Dendritic cell treated with granulocyte-macrophage colony-stimulating factor and Interleukin-4, amounts not matched to agents 40 ng/mL and 50 ng/mL, for 4 days (primary cell): ENCODE measurements around the gene UVRAG.
"Not testable (repeated sequence)": the region's sequence is repeated elsewhere in the genome, so short reads cannot be mapped to it uniquely, and the experiment has no call there.

Experiments used
- H3K27ac Mint-ChIP-seq: one replicate; pipeline ENCODE4 v1.8.0; 2022; ENCODE audit warnings: mild to moderate bottlenecking, mixed read lengths
- H3K27me3 Mint-ChIP-seq: one replicate; pipeline ENCODE4 v1.8.0; 2022; ENCODE audit warnings: mild to moderate bottlenecking, mixed read lengths
- H3K36me3 Mint-ChIP-seq: one replicate; pipeline ENCODE4 v1.8.0; 2022; ENCODE audit warnings: low read depth, mixed read lengths
- H3K4me1 Mint-ChIP-seq: one replicate; pipeline ENCODE4 v1.8.0; 2022; ENCODE audit warnings: low read depth, mixed read lengths
- H3K4me3 Mint-ChIP-seq: one replicate; pipeline ENCODE4 v1.8.0; 2022; ENCODE audit warnings: mild to moderate bottlenecking, moderate library complexity, mixed read lengths
- H3K9me3 Mint-ChIP-seq: one replicate; pipeline ENCODE4 v1.8.0; 2022; ENCODE audit warnings: mixed read lengths
- intact Hi-C: fragments of 100-400 bp; cut with micrococcal nuclease; formaldehyde crosslinking; loops from one replicate; pipeline ENCODE4 v1.15.0; 2022

UVRAG gene

GRCh38 chr11:75949023-75949672 is 134.1 kb downstream of the UVRAG start:
- peaks cover 42% of the 10 kb centered on the region for H3K4me1 Mint-ChIP-seq
- H3K36me3 Mint-ChIP-seq, result peaks cover 15% of the 10 kb centered on the region
- no peak overlapping the region for H3K27ac Mint-ChIP-seq
- no peaks in the 10 kb centered on the region for H3K9me3 Mint-ChIP-seq
- H3K27me3 Mint-ChIP-seq, result no peaks in the 10 kb centered on the region
- H3K4me3 Mint-ChIP-seq, result no peak overlapping the region
- intact Hi-C loops, result no loop called here

- no peak overlapping the region for H3K27ac Mint-ChIP-seq
- H3K27me3 Mint-ChIP-seq, result no peaks in the 10 kb centered on the region
- peaks cover 37% of the 10 kb centered on the region for H3K4me1 Mint-ChIP-seq
Measured at GRCh38 chr11:75950141-75950540, 135.1 kb downstream of the UVRAG start.

GRCh38 chr11:75954039-75954438 is 139.0 kb downstream of the UVRAG start:
- H3K4me1 Mint-ChIP-seq, result peaks cover 16% of the 10 kb centered on the region
- no peak overlapping the region for H3K27ac Mint-ChIP-seq
- no peaks in the 10 kb centered on the region for H3K9me3 Mint-ChIP-seq
- no peak overlapping the region for H3K4me3 Mint-ChIP-seq
- intact Hi-C loops, result no loop called here
- no peaks in the 10 kb centered on the region for H3K27me3 Mint-ChIP-seq
- peaks cover 29% of the 10 kb centered on the region for H3K36me3 Mint-ChIP-seq

More at GRCh38 chr11:75950141-75950540, 135.1 kb downstream of the UVRAG start:
- Mint-ChIP-seq H3K36me3 (peaks cover 22% of the 10 kb centered on the region), H3K4me3 (no peak overlapping the region), H3K9me3 (no peaks in the 10 kb centered on the region)
- intact Hi-C loops, result no loop called here

- H3K36me3 Mint-ChIP-seq, result peaks cover 29% of the 10 kb centered on the region
- H3K4me3 Mint-ChIP-seq, result no peak overlapping the region
- no peaks in the 10 kb centered on the region for H3K9me3 Mint-ChIP-seq
- no peak overlapping the region for H3K27ac Mint-ChIP-seq
- no peaks in the 10 kb centered on the region for H3K27me3 Mint-ChIP-seq
- intact Hi-C loops, result no loop called here
- H3K4me1 Mint-ChIP-seq, result peaks cover 19% of the 10 kb centered on the region
Measured at GRCh38 chr11:75955443-75955842, 140.4 kb downstream of the UVRAG start.

- Mint-ChIP-seq H3K36me3 (peaks cover 28% of the 10 kb centered on the region), H3K27ac (no peak overlapping the region)
- intact Hi-C loops, result no loop called here
Measured at GRCh38 chr11:75959540-75959939, 144.5 kb downstream of the UVRAG start.

GRCh38 chr11:75964071-75964470 is 149.1 kb downstream of the UVRAG start:
- Mint-ChIP-seq H3K9me3 (no peaks in the 10 kb centered on the region), H3K4me3 (no peak overlapping the region), H3K27me3 (no peaks in the 10 kb centered on the region), H3K36me3 (peaks cover 26% of the 10 kb centered on the region), H3K4me1 (peaks cover 22% of the 10 kb centered on the region), H3K27ac (no peak overlapping the region)
- intact Hi-C loops, result no loop called here

More at GRCh38 chr11:75959540-75959939, 144.5 kb downstream of the UVRAG start:
- Mint-ChIP-seq H3K27me3 (no peaks in the 10 kb centered on the region), H3K9me3 (no peaks in the 10 kb centered on the region), H3K4me3 (no peak overlapping the region), H3K4me1 (peaks cover 5% of the 10 kb centered on the region)

- H3K4me1 Mint-ChIP-seq, result peaks cover 27% of the 10 kb centered on the region
Measured at GRCh38 chr11:75966537-75967287, 151.7 kb downstream of the UVRAG start.

GRCh38 chr11:75968021-75968625 is 153.1 kb downstream of the UVRAG start:
- H3K4me1 Mint-ChIP-seq, result peaks cover 32% of the 10 kb centered on the region
- H3K27ac Mint-ChIP-seq, result no peak overlapping the region
- H3K4me3 Mint-ChIP-seq, result no peak overlapping the region
- intact Hi-C loops, result no loop called here
- no peaks in the 10 kb centered on the region for H3K27me3 Mint-ChIP-seq
- peaks cover 43% of the 10 kb centered on the region for H3K36me3 Mint-ChIP-seq
- peaks cover 11% of the 10 kb centered on the region for H3K9me3 Mint-ChIP-seq

More at GRCh38 chr11:75966537-75967287, 151.7 kb downstream of the UVRAG start:
- intact Hi-C loops, result no loop called here
- Mint-ChIP-seq H3K9me3 (no peaks in the 10 kb centered on the region), H3K36me3 (peaks cover 41% of the 10 kb centered on the region), H3K4me3 (peak overlapping the region; percentile 4), H3K27ac (peak overlapping the region; percentile 56), H3K27me3 (no peaks in the 10 kb centered on the region)

- H3K27me3 Mint-ChIP-seq, result no peaks in the 10 kb centered on the region
- peaks cover 17% of the 10 kb centered on the region for H3K9me3 Mint-ChIP-seq
- H3K27ac Mint-ChIP-seq, result no peak overlapping the region
- peaks cover 34% of the 10 kb centered on the region for H3K4me1 Mint-ChIP-seq
- H3K4me3 Mint-ChIP-seq, result no peak overlapping the region
- intact Hi-C loops, result no loop called here
- peaks cover 43% of the 10 kb centered on the region for H3K36me3 Mint-ChIP-seq
Measured at GRCh38 chr11:75969626-75970308, 154.8 kb downstream of the UVRAG start.

GRCh38 chr11:75973710-75974109 is 158.7 kb downstream of the UVRAG start:
- H3K27ac Mint-ChIP-seq, H3K4me3 Mint-ChIP-seq, intact Hi-C loops, H3K27me3 Mint-ChIP-seq: not testable (repeated sequence)
- H3K36me3 Mint-ChIP-seq, result peaks cover 47% of the 10 kb centered on the region
- peaks cover 50% of the 10 kb centered on the region for H3K4me1 Mint-ChIP-seq
- H3K9me3 Mint-ChIP-seq, result peaks cover 17% of the 10 kb centered on the region

- H3K27ac Mint-ChIP-seq, H3K4me3 Mint-ChIP-seq, H3K9me3 Mint-ChIP-seq, intact Hi-C loops, H3K27me3 Mint-ChIP-seq: not testable (repeated sequence)
- H3K36me3 Mint-ChIP-seq, result peaks cover 55% of the 10 kb centered on the region
- H3K4me1 Mint-ChIP-seq, result peaks cover 49% of the 10 kb centered on the region
Measured at GRCh38 chr11:75979075-75979474, 164.1 kb downstream of the UVRAG start.

- H3K27me3 Mint-ChIP-seq, intact Hi-C loops, H3K9me3 Mint-ChIP-seq, H3K4me3 Mint-ChIP-seq: not testable (repeated sequence)
- Mint-ChIP-seq H3K36me3 (peaks cover 58% of the 10 kb centered on the region), H3K27ac (peak overlapping the region; percentile 6), H3K4me1 (peaks cover 48% of the 10 kb centered on the region)
Measured at GRCh38 chr11:75979479-75980027, 164.5 kb downstream of the UVRAG start.

- peaks cover 57% of the 10 kb centered on the region for H3K36me3 Mint-ChIP-seq
- no peak overlapping the region for H3K4me3 Mint-ChIP-seq
- peak overlapping the region; percentile 6 for H3K27ac Mint-ChIP-seq
Measured at GRCh38 chr11:75980031-75980430, 165.0 kb downstream of the UVRAG start.

More at GRCh38 chr11:75980031-75980430, 165.0 kb downstream of the UVRAG start:
- Mint-ChIP-seq H3K9me3 (no peaks in the 10 kb centered on the region), H3K27me3 (no peaks in the 10 kb centered on the region), H3K4me1 (peaks cover 44% of the 10 kb centered on the region)
- intact Hi-C loops, result no loop called here
